Activated gamma-delta T cell treated with anti-CD3 and anti-CD28 coated beads, Interleukin-2, amount 50 U/mL, for 16 hours (primary cell): Measurements from ENCODE around the gene LARGE1.
"Not testable (repeated sequence)": the region's sequence is repeated elsewhere in the genome, so short reads cannot be mapped to it uniquely, and the experiment has no call there.

Source experiments
- DNase-seq: peaks from one replicate; pipeline ENCODE4 v3.0.0-alpha.2; 2020; ENCODE audit warnings: low read depth

LARGE1 gene

GRCh38 chr22:33883961-33884808 lies 36.1 kb downstream of the LARGE1 start:
- no peak for DNase-seq

- no peak for DNase-seq
Observed at GRCh38 chr22:33883561-33883960, 36.7 kb downstream of the LARGE1 start.

- no peak for DNase-seq
Observed at GRCh38 chr22:33882991-33883390, 37.3 kb downstream of the LARGE1 start.

- DNase-seq, result no peak
Observed at GRCh38 chr22:33880986-33881385, 39.3 kb downstream of the LARGE1 start.

- no peak for DNase-seq
Observed at GRCh38 chr22:33879796-33880195, 40.5 kb downstream of the LARGE1 start.

- no peak for DNase-seq
Observed at GRCh38 chr22:33875316-33875715, 45.0 kb downstream of the LARGE1 start.

GRCh38 chr22:33874206-33874605 lies 46.1 kb downstream of the LARGE1 start:
- no peak for DNase-seq

GRCh38 chr22:33873666-33874065 lies 46.6 kb downstream of the LARGE1 start:
- no peak for DNase-seq

GRCh38 chr22:33873186-33873585 lies 47.1 kb downstream of the LARGE1 start:
- DNase-seq, result no peak

GRCh38 chr22:33871935-33872334 lies 48.3 kb downstream of the LARGE1 start:
- DNase-seq, result no peak

GRCh38 chr22:33869946-33870345 lies 50.3 kb downstream of the LARGE1 start:
- no peak for DNase-seq

- no peak for DNase-seq
Observed at GRCh38 chr22:33867971-33868370, 52.3 kb downstream of the LARGE1 start.

GRCh38 chr22:33867118-33867866 lies 53.0 kb downstream of the LARGE1 start:
- DNase-seq, result no peak

- DNase-seq, result no peak
Observed at GRCh38 chr22:33866511-33866910, 53.8 kb downstream of the LARGE1 start.

- no peak for DNase-seq
Observed at GRCh38 chr22:33865996-33866395, 54.3 kb downstream of the LARGE1 start.

GRCh38 chr22:33865248-33865647 lies 55.0 kb downstream of the LARGE1 start:
- no peak for DNase-seq

GRCh38 chr22:33864723-33865130 lies 55.5 kb downstream of the LARGE1 start:
- no peak for DNase-seq

- no peak for DNase-seq
Observed at GRCh38 chr22:33861216-33861875, 58.9 kb downstream of the LARGE1 start.

GRCh38 chr22:33860386-33860785 lies 59.9 kb downstream of the LARGE1 start:
- DNase-seq, result no peak

GRCh38 chr22:33859311-33859710 lies 61.0 kb downstream of the LARGE1 start:
- DNase-seq, result no peak

GRCh38 chr22:33858653-33859052 lies 61.6 kb downstream of the LARGE1 start:
- not testable (repeated sequence) for DNase-seq

GRCh38 chr22:33857767-33858166 lies 62.5 kb downstream of the LARGE1 start:
- not testable (repeated sequence) for DNase-seq

GRCh38 chr22:33854724-33855123 lies 65.6 kb downstream of the LARGE1 start:
- DNase-seq, result no peak
